GM12872 (cell line): Measurements from ENCODE around the gene ROR2.

Source experiments
- TF ChIP-seq, protein P1 (sequence below): IDR thresholded peaks from 3 replicates; pipeline ENCODE4 v1.5.1; 2011; ENCODE audit warnings: low read depth, mild to moderate bottlenecking, low read length, moderate library complexity; ENCODE audit not compliant: insufficient read depth

The ROR2 gene

DNA sequence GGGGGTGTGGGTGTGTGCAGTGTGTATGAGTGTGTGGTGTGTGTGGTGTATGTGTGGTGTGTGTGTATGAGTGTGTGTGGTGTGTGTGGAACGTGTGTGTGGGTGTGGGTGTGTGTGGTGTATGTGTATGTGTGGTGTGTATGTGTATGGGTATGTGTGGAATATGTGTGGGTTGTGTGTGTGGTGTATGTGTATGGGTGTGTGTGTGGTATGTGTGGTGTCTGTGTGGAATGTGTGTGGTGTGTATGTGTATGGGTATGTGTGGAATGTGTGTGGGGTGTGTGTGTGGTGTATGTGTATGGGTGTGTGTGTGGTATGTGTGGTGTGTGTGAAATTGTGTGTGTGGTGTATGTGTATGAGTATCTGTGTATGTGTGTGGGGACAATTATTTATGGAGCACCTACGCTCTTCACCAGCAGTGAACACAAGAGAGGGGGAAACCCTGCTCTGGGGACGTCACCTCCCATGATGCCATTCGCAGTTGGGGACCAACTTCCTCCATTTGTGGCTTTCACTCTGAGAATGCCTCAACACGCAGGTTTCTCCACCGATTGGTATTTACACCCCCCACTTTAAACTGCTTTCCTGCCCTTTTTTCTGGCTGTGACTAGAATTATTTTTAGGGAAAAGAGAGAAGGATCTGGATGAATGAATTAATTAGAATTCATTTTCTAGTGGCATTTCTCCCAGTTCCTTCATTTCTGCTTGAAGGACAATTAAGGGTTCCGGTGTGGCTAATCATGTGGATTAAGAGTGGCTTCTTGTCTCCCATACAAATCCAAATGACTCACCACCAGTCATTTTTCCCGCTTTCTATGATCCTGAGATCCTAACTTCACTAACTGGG, 238.1 kb downstream of the ROR2 start:
- TF ChIP-seq, protein P1, sequence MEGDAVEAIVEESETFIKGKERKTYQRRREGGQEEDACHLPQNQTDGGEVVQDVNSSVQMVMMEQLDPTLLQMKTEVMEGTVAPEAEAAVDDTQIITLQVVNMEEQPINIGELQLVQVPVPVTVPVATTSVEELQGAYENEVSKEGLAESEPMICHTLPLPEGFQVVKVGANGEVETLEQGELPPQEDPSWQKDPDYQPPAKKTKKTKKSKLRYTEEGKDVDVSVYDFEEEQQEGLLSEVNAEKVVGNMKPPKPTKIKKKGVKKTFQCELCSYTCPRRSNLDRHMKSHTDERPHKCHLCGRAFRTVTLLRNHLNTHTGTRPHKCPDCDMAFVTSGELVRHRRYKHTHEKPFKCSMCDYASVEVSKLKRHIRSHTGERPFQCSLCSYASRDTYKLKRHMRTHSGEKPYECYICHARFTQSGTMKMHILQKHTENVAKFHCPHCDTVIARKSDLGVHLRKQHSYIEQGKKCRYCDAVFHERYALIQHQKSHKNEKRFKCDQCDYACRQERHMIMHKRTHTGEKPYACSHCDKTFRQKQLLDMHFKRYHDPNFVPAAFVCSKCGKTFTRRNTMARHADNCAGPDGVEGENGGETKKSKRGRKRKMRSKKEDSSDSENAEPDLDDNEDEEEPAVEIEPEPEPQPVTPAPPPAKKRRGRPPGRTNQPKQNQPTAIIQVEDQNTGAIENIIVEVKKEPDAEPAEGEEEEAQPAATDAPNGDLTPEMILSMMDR, result no peak

DNA sequence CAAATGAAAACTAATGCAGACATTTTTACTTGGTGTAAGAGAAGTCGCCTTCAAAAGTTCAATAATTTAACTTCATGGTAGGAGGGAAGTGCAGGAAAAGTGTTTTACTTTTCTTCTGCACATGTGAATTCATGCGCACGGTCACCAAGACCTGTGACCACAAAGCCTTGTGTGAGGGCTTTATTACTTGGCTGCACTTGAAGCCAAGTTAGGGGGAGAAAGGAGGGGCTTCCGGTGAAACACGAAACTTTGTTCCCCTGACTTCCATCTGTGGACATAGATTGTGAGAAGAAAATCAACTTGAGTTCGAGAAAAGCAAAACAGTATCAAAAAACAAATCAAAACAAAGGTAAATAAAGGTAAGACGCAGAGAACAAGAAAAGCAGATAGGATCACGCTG, 239.9 kb downstream of the ROR2 start:
- TF ChIP-seq, protein P1, result no peak

DNA sequence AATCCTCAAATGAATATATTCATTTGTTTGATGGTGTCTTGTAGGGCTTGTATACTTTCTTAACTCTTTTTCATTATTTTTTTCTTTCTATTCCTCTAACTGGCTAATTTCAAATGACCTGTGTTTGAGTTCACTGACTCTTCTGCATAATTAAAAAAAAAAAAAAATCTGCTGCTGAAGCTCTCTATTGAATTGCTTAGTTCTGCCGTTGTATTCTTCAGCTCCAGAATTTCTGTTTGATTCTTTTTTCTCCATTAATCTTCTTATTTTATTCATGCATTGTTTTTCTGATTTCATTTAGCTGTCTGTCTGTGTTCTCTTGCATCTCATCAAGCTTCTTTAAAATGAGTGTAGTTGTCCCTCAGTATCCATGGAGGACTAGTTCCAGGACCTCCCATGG, 244.6 kb downstream of the ROR2 start:
- TF ChIP-seq, protein P1, result no peak

DNA sequence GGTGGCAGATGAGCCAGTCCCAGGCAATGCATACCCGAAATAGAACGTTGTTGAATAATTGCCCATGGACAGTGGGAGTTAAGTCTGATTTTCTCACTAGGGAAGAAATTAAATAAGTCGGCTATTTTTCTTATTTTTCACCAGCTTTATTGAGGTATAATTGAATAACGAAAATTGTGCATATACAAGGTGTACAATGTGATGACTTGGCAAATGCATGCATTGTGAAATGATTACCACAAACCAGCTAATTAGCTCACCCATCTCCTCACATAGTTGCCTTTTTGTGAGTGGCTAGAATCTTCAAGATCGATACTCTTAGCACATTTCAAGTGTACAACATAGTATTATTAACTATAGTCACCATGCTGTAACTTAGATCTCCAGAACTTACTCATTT, 249.6 kb downstream of the ROR2 start:
- TF ChIP-seq, protein P1, result no peak

DNA sequence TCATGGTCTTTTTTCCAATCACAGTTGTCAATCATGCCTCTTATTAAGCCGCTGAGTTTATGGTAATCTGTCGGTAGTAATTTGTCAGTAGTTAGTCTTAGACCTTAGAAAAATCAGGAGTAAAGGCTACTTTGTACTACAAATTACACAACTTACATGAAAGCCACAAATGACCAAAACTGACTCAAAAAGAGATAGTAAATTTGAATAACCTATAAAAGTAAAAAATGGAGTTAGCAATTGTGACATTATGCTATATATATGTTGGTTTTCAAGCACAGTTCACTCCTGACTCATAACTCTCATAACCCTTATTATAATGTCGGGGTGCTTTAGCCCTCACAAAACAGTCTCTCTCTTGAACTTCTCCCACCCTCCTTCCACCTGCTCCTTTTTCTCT, 251.8 kb downstream of the ROR2 start:
- TF ChIP-seq, protein P1, result no peak

DNA sequence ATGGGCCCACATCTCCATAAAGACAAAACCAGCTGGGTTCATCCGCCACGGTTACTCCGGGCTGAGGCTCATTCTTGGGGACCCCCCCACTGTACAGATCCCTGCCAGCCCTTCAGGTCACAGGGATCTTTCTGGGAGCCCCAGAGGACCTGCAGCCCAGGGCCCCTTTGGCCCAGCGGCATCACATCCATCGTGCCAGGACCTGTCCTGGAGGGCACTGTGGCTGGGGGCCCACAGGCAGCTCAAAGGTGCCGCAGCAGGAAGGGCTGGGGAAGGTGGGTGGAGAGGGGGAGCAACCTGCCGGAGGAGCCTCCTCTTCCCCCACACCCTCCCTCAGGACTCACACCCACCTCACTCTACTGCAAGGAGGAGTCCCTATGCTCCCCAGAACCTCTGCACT, 252.8 kb downstream of the ROR2 start:
- TF ChIP-seq, protein P1, result no peak

DNA sequence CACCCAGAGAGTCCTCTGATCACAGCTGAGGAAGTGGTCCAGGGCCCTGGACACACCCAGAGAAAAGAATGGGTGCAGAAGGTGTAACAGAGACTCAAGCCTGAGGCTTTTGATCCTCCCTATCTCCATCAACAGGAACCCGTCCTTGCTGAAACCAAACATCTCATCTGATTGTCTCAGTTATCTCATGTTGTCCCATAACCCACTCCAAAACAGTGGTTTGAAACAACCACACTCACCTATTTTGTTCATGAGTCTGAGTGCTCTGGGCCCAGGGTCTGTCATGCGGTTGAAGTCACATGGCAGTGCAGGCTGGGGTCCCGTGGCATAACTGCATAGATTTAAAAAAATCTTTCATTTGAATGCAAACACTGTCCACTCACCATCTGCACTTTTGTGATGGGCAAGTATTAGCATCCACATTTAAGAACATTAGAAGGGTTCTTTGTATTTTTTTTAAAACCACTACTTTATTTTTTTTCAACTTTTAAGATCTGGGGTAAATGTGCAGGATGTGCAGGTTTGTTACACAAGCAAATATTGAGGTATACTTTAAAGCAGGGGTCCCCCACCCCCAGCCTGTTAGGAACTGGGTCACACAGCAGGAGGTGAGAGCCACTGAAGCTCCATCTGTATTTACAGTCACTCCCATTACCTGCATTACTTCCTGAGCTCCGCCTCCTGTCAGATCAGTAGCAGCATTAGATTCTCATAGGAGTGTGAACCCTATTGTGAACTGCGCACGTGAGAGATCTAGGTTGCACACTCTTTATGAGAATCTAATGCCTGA, 255.8 kb downstream of the ROR2 start:
- TF ChIP-seq, protein P1, result no peak
